Natural killer cell treated with Interleukin-12 subunit alpha and Interleukin-12 subunit beta and Interleukin-15 and Interleukin-18, amount 100 ng/mL, for 72 hours (primary cell): Measurements from ENCODE around the gene PGLYRP3. TPM values are rescaled to one million over a fixed set of nuclear protein-coding genes. Genes with fewer than 3 reads are reported as not detected.
A peak's percentile ranks its signal among the peaks of the same experiment; 100 is the strongest.

ENCODE experiments used
- ATAC-seq, 2 donors: fragments of 150-1000 bp; cut with Tn5 transposase in 1 of 2; sonication (Bioruptor Pico), chemical (Tn5 transposase) in 1 of 2; 2 replicates each; pipeline ENCODE4 v1.10.0; 2021
- DNase-seq: peaks from one replicate; pipeline ENCODE4 v3.0.0; 2022; ENCODE audit warnings: low spot score
- H3K27ac Mint-ChIP-seq, 2 donors: 1 replicate in 1 of 2; 2 replicates in 1 of 2; pipeline ENCODE4 v1.8.0; 2022; ENCODE audit warnings: mixed read lengths in 2 of 2, mild to moderate bottlenecking in 1 of 2, moderate library complexity in 1 of 2
- H3K27me3 Mint-ChIP-seq, 2 donors: 1 replicate in 1 of 2; 2 replicates in 1 of 2; pipeline ENCODE4 v1.8.0; 2022; ENCODE audit warnings: mixed read lengths in 2 of 2
- H3K36me3 Mint-ChIP-seq: one replicate; pipeline ENCODE4 v1.8.0; 2022; ENCODE audit warnings: mixed read lengths
- H3K4me1 Mint-ChIP-seq, 2 donors: 1 replicate in 1 of 2; 2 replicates in 1 of 2; pipeline ENCODE4 v1.8.0; 2022; ENCODE audit warnings: low read depth in 2 of 2, mixed read lengths in 2 of 2, mild to moderate bottlenecking in 1 of 2
- H3K4me3 Mint-ChIP-seq: one replicate; pipeline ENCODE4 v1.8.0; 2022; ENCODE audit warnings: mixed read lengths
- H3K9me3 Mint-ChIP-seq: 2 replicates; pipeline ENCODE4 v1.8.0; 2022; ENCODE audit warnings: mixed read lengths
- total RNA-seq, 2 donors: library from RNA; stranded (reverse); gene quantifications; one replicate each; pipeline ENCODE4 v1.2.3, GENCODE V29; 2022

Gene PGLYRP3, protein sequence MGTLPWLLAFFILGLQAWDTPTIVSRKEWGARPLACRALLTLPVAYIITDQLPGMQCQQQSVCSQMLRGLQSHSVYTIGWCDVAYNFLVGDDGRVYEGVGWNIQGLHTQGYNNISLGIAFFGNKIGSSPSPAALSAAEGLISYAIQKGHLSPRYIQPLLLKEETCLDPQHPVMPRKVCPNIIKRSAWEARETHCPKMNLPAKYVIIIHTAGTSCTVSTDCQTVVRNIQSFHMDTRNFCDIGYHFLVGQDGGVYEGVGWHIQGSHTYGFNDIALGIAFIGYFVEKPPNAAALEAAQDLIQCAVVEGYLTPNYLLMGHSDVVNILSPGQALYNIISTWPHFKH
- not detected for total RNA-seq

DNA sequence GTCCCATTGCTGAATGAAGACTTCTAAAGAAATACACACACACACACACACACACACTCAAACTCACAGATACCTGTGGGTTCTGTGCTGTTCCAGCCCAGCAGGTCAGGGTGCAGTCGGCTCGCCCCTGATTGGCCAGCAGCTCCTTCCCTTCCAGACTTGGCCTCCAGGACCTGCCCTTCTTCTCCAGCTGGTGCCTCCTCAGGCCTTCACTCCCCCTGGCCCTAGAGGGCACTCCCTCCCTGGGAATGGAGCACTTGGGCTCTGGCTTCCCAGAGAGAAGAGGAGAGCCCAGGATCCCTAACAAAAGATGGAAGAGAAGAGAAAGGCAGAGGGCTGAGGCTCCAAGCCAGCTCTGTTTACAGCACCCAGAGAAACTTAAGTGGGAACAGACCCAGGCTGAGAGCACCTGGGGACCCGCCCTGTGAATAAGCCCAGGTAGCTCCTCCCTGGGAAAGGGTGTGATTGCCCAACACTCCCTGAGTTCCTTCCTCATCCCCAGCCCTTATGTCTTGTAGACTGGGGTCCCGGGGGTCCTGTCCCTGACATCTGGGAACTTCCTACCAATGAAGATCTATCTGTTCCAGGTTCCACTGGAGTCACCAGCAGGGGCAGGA, at the start of gene PGLYRP3:
TSS of gene PGLYRP3 (minus strand) at position 383 of the 617 bp plus-strand sequence. CDS start 2,287 bp downstream, outside the sequence.
- no peaks in the 10 kb centered on the region for H3K9me3 Mint-ChIP-seq
- ATAC-seq (no peak), DNase-seq (no peak)
- no peaks in the 10 kb centered on the region for H3K36me3 Mint-ChIP-seq
- peaks cover 19 to 57% of the 10 kb centered on the region in 2 donors for H3K27me3 Mint-ChIP-seq
- H3K4me1 Mint-ChIP-seq: no peaks in the 10 kb centered on the region
- no peak within 1 kb of the TSS for H3K4me3 Mint-ChIP-seq
- no peak within 1 kb of the TSS for H3K27ac Mint-ChIP-seq

DNA sequence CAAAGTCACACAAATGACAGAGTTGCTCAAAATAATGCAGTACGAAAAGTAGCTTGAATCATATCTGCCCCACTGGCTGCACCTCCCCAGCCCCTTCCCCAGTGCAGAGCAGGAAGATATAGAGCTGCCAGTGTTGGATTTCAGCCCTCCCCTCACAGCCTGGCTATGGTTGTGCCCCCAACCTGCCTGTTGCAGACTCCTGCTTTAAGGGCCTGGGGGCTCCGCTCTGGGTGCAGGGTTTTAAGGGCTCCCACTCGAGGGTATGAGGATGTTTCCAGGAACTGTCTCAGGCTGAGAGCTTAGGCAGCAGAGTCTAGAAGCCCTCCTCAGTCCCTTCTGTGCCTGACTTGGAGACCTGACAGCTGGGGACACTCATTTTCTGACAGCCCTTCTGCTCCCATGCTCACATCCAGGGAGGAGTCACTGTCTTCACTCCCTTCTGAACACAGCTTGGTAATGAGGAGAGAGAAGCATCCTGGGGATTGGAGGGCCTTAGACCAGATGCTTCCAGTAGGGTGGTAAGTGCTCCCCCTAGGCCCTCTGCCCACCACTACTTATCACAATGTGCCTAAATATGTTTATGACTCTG, 49.5 kb upstream of the PGLYRP3 start:
- DNase-seq: no peak
- H3K9me3 Mint-ChIP-seq: no peaks in the 10 kb centered on the region
- no peak overlapping the region for H3K4me3 Mint-ChIP-seq
- no peak overlapping the region for H3K27ac Mint-ChIP-seq
- H3K4me1 Mint-ChIP-seq: peaks cover 0 to 5% of the 10 kb centered on the region in 2 donors
- H3K27me3 Mint-ChIP-seq: peaks cover 14 to 38% of the 10 kb centered on the region in 2 donors
- ATAC-seq: no peak
- H3K36me3 Mint-ChIP-seq: no peaks in the 10 kb centered on the region

DNA sequence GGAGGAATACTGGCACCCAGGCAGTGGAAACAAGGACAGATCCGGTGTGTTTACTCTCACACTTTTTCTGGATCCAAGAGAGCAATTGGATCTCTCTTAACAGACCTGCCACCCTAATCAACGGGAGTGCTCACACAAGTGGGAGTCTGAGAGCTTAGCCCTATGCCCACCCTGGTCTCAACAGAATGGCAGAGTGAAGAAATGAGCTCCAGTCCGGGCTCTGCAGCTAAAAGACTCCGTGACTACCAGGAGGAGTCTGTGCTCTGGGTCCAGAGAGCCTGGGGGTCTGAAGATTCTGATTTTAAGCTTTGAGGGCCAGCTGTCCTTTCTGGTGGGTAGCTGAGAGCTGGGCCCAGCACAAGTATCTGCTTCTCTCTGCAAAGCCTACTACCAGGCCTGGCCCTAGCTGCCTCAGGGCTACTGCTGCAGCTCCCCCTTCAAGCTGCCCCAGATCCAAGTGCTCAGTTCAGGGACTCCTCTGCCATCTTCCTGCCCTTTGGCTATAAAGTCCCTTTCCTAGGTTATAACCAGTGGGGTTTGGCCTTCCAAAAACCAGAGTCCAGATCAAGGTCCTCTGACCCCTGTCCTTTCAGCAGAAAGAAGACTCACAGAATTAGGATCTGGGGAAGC, 48.8 kb upstream of the PGLYRP3 start:
- DNase-seq (no peak), ATAC-seq (no peak)
- no peak overlapping the region for H3K4me3 Mint-ChIP-seq
- H3K9me3 Mint-ChIP-seq: no peaks in the 10 kb centered on the region
- peaks cover 16 to 39% of the 10 kb centered on the region in 2 donors for H3K27me3 Mint-ChIP-seq
- no peaks in the 10 kb centered on the region for H3K36me3 Mint-ChIP-seq
- H3K4me1 Mint-ChIP-seq: peaks cover 0 to 5% of the 10 kb centered on the region in 2 donors
- no peak overlapping the region for H3K27ac Mint-ChIP-seq

DNA sequence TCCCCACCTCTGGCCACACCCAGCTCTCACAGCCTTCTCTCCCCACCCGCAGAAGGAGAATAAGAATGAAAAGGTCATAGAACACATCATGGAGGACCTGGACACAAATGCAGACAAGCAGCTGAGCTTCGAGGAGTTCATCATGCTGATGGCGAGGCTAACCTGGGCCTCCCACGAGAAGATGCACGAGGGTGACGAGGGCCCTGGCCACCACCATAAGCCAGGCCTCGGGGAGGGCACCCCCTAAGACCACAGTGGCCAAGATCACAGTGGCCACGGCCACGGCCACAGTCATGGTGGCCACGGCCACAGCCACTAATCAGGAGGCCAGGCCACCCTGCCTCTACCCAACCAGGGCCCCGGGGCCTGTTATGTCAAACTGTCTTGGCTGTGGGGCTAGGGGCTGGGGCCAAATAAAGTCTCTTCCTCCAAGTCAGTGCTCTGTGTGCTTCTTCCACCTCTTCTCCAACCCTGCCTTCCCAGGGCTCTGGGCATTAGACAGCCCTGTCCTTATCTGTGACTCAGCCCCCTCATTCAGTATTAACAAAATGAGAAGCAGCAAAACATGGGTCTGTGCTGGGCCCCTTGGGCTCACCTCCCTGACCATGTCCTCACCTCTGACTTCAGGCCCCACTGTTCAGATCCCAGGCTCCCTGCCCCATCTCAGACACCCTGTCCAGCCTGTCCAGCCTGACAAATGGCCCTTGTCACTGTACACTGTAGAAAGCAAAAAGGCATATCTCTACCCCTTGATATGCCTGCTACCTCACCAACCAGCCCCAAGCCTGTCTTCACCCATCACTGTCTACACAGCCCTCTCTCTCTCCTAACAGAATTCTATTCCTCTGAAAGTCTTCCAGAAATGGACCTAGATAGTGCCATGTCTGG, 48.1 kb upstream of the PGLYRP3 start:
- Mint-ChIP-seq H3K36me3 (no peaks in the 10 kb centered on the region), H3K27ac (no peak overlapping the region), H3K4me1 (peaks cover 0 to 5% of the 10 kb centered on the region in 2 donors), H3K9me3 (no peaks in the 10 kb centered on the region), H3K27me3 (peaks cover 16 to 38% of the 10 kb centered on the region in 2 donors), H3K4me3 (no peak overlapping the region)
- DNase-seq (no peak), ATAC-seq (no peak)

DNA sequence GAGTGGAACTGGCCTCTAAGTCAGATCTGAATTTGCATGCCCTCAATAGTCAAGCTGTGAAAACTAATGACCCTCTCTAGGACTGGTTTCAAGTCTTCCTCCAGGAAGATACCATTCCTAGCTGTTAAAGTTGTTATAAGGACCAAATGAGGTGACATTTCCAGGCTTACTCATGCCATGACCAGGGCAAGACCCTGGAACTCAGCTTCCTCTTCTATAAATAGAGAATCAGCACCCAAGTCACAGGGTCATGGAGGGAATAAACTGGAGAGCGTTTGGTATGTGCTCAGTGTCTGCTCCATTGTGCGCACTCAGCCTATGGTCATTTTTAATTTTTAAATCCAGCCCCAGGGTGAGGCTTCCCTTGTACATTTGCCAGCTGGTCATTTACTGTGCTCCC, 47.4 kb upstream of the PGLYRP3 start:
- Mint-ChIP-seq H3K9me3 (no peaks in the 10 kb centered on the region), H3K27ac (no peak overlapping the region), H3K4me1 (peaks cover 0 to 5% of the 10 kb centered on the region in 2 donors), H3K27me3 (peaks cover 15 to 34% of the 10 kb centered on the region in 2 donors), H3K36me3 (no peaks in the 10 kb centered on the region), H3K4me3 (no peak overlapping the region)
- no peak for DNase-seq
- ATAC-seq: no peak

DNA sequence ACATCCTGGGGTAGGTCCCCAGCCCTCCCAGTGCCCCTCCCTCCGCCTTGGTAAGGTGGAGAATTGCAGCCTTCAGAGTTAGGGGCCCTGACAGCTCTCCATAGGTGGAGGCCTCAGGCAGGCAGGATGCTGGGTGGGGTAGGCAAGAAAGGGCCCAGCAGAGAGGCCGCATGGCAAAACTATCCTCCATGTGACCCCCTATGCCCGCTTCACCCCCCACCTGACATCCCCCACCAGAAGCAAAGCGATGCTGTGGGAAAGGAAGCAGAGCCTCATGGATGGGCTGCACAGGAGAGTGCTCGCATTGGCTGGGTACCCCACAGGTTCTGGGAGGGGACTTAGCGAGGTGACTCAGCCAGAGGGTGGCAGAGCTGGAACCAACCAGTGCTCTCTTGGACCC, 46.5 kb upstream of the PGLYRP3 start:
- H3K9me3 Mint-ChIP-seq: no peaks in the 10 kb centered on the region
- ATAC-seq (no peak), DNase-seq (no peak)
- H3K27me3 Mint-ChIP-seq: peaks cover 15 to 26% of the 10 kb centered on the region in 2 donors
- H3K4me1 Mint-ChIP-seq: peaks cover 0 to 5% of the 10 kb centered on the region in 2 donors
- no peak overlapping the region for H3K27ac Mint-ChIP-seq
- no peak overlapping the region for H3K4me3 Mint-ChIP-seq
- no peaks in the 10 kb centered on the region for H3K36me3 Mint-ChIP-seq

DNA sequence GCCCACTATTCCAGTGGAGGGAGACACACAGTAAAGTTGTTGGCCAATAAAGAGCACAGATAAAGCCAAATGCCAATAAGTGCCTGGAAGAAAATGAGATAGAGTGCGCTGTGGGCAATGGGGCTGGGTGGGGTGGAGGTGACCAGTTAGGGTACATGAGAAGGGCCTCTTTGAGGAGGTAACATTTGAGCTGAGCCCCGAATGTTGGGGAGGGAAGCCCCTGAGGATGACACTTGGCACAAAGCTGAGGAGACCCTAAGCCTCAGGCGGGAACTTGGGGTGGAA, 45.9 kb upstream of the PGLYRP3 start:
- Mint-ChIP-seq H3K4me3 (no peak overlapping the region), H3K36me3 (no peaks in the 10 kb centered on the region), H3K27ac (no peak overlapping the region), H3K27me3 (peaks cover 15 to 26% of the 10 kb centered on the region in 2 donors), H3K4me1 (peaks cover 0 to 5% of the 10 kb centered on the region in 2 donors), H3K9me3 (no peaks in the 10 kb centered on the region)
- ATAC-seq (no peak), DNase-seq (no peak)

DNA sequence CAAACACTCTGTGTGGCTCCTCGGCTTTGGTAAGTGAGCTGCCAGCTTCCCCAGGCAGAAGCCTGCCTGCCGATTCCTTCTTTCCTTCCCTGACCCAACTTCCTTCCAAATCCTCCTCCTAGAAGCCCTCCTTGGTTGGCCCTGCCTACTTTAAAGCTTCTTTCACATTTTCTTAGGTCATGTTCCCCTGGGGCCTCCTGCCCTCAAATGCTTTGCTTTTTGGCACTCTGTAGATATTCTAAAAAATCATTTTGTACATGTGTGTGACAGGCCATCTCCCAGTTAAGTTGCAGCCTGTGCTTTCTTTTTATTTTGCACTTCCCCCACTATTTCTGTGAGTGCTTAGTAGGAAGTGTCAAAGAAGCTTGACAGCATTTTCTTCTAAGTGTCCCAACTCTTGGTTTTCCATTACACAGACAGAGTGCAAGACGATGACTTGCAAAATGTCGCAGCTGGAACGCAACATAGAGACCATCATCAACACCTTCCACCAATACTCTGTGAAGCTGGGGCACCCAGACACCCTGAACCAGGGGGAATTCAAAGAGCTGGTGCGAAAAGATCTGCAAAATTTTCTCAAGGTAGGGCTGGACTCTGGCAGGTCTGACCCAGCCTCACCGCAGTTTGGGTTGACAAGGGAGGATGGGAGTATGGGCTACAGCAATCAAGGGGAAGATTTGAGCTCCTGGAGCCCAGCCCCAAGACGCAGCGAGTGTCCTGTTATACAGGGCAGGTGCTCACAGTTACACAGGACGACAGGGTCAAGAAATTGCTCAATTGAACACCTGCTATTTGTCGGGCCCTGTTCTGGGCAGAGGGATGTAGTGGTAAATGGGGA, 45.3 kb upstream of the PGLYRP3 start, which contains the start of gene S100A9:
TSS of gene S100A9 (plus strand) at position 2 of the 838 bp plus-strand sequence. CDS start at position 432, 430 bp downstream.
- ATAC-seq (no peak), DNase-seq (no peak)
- H3K36me3 Mint-ChIP-seq: no peaks in the 10 kb centered on the region
- H3K9me3 Mint-ChIP-seq: no peaks in the 10 kb centered on the region
- peaks cover 12 to 26% of the 10 kb centered on the region in 2 donors for H3K27me3 Mint-ChIP-seq
- peaks cover 0 to 5% of the 10 kb centered on the region in 2 donors for H3K4me1 Mint-ChIP-seq
- no peak within 1 kb of the TSS for H3K4me3 Mint-ChIP-seq
- H3K27ac Mint-ChIP-seq: no peak within 1 kb of the TSS

DNA sequence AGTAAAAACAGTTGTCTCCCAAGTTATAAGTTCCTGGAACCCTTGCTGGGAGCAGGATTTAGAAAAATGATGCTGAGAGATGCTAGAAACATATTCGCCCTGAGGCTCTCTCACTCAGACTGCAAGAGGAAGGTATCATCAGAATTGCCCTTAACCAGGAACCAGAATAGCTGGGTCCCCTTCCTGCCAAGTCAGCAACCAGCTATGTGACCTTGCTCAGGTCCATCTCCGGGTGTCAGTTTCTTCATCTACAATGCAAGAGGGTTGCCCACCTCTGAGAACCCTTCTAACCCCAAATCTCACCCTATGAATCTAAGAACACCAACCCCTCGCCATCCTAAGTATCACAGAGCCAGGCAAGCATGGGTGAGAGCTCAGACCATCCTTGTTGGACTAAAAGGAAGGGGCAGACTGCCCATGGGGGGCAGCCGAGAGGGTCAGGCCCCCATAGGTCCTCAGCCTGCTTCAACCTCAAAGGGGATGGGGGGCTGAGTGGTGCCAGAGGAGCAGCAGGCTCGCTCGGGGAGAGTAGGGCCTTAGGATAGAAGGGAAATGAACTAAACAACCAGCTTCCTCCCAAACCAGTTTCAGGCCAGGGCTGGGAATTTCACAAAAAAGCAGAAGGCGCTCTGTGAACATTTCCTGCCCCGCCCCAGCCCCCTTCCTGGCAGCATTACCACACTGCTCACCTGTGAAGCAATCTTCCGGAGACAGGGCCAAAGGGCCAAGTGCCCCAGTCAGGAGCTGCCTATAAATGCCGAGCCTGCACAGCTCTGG, 44.5 kb upstream of the PGLYRP3 start:
- H3K36me3 Mint-ChIP-seq: no peaks in the 10 kb centered on the region
- no peak overlapping the region for H3K4me3 Mint-ChIP-seq
- ATAC-seq: no peak
- H3K9me3 Mint-ChIP-seq: no peaks in the 10 kb centered on the region
- H3K4me1 Mint-ChIP-seq: peaks cover 0 to 5% of the 10 kb centered on the region in 2 donors
- DNase-seq: no peak
- H3K27me3 Mint-ChIP-seq: peaks cover 12 to 30% of the 10 kb centered on the region in 2 donors
- no peak overlapping the region for H3K27ac Mint-ChIP-seq

DNA sequence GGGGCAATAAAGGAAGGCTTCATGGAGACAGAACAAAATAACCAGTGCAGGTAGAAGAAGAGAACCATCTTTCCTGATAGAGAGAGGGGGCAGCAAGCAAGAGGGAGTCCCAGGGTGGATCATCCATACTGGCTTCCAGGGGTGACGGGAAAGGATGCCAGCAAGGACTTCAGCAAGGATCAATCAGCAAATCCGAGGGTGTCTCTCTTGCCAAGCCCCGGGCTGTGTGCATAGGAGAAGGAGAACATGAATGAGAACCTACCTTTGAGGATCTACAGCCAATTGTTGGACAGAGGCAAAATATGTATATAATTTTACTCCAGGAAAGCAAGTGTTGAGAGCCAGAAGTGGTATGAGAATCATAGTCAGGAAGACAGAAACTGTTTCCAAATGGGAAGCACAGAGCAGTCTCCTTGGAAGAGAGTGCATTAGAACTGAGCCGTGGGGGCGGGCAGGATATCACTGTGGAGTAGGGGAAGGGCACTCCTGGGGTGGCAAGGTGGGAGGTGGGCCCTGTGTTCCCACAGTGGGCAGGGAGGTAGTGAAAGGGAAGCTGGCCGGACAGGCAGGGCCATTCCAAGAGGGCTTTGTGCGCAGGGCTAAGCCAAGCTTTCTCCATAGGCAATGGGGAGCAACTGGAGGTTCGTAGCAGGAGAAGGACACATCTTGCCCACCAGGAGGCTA, 43.8 kb upstream of the PGLYRP3 start:
- peaks cover 12 to 30% of the 10 kb centered on the region in 2 donors for H3K27me3 Mint-ChIP-seq
- no peak overlapping the region for H3K27ac Mint-ChIP-seq
- DNase-seq (no peak), ATAC-seq (no peak)
- no peak overlapping the region for H3K4me3 Mint-ChIP-seq
- H3K9me3 Mint-ChIP-seq: no peaks in the 10 kb centered on the region
- H3K4me1 Mint-ChIP-seq: peaks cover 0 to 5% of the 10 kb centered on the region in 2 donors
- H3K36me3 Mint-ChIP-seq: no peaks in the 10 kb centered on the region

DNA sequence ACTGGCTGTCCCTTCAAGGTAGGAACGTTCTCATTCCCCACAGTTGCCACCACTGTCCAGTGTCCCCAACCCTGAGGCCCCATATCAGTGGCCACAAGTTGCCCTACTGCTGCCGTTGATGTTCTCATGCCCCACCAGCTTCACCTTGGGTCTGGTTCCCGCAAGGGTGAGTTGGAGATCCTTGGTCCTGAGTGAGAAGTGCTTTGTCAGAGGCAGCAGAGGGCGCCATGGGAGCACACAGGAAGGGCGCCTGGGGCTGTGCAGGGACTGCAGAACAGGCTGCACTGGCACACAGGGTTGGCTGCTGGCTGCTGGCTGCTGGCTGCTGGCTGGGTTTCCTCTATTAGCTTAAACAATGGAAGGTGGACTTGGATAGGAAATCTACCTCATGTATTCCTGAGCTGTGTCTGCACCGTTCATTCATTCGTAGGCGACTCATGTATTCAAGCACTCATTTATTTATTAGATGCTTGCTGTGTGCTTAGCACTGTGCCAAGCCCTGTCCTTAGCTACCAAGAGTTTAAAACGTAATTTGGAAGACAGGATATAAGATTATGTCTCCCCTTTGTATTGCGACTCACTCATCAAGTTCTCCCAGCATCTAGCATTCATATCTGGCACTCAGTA, 42.8 kb upstream of the PGLYRP3 start:
- H3K4me3 Mint-ChIP-seq: no peak overlapping the region
- ATAC-seq: peak; percentile 61 to 66
- H3K4me1 Mint-ChIP-seq: peaks cover 0 to 5% of the 10 kb centered on the region in 2 donors
- no peaks in the 10 kb centered on the region for H3K9me3 Mint-ChIP-seq
- peaks cover 12 to 30% of the 10 kb centered on the region in 2 donors for H3K27me3 Mint-ChIP-seq
- no peaks in the 10 kb centered on the region for H3K36me3 Mint-ChIP-seq
- no peak overlapping the region for H3K27ac Mint-ChIP-seq
- DNase-seq: no peak
